GM18870 (cell line): ENCODE data around the gene STAMBPL1.

Experiments used
- ATAC-seq: cut with Tn5 transposase; IDR thresholded peaks from one replicate; pipeline ENCODE4 v1.9.1; 2021; ENCODE audit warnings: moderate library complexity; ENCODE audit not compliant: unreplicated experiment

STAMBPL1 gene

GRCh38 chr10:88946965-88947590, 67.0 kb downstream of the STAMBPL1 start:
- no peak for ATAC-seq

GRCh38 chr10:88949051-88949450, 69.0 kb downstream of the STAMBPL1 start:
- ATAC-seq, result no peak

GRCh38 chr10:88949912-88950837, 70.1 kb downstream of the STAMBPL1 start:
- no peak for ATAC-seq

DNA sequence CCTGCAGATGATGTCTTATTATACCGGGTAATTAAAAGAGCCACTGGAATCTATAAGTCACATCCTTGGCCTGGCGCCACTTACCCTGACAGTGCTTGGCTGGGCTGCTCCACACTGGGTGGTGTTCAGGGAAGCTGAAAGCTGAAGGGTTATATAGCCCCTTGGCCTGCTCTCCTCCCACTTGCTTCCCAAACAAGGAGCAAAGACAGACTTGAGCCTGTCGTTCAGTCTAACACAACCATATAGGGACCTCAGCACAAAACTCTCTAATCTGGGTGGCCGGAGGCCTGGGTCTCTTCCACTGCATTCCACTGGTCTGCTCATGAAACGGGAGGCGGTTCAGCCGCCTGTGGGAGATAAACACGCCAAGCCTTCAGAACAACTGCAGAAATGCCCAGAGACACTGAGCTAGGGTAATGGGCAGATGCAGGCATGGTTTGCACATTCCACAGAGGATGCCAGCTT, 72.6 kb downstream of the STAMBPL1 start, which contains the start of gene ACTA2:
Gene ACTA2 (minus strand): TSS at position 127 of the 465 bp plus-strand sequence. CDS start 3,843 bp downstream, outside the sequence.
- no peak for ATAC-seq

GRCh38 chr10:88953662-88954061, 73.6 kb downstream of the STAMBPL1 start:
- ATAC-seq, result no peak

DNA sequence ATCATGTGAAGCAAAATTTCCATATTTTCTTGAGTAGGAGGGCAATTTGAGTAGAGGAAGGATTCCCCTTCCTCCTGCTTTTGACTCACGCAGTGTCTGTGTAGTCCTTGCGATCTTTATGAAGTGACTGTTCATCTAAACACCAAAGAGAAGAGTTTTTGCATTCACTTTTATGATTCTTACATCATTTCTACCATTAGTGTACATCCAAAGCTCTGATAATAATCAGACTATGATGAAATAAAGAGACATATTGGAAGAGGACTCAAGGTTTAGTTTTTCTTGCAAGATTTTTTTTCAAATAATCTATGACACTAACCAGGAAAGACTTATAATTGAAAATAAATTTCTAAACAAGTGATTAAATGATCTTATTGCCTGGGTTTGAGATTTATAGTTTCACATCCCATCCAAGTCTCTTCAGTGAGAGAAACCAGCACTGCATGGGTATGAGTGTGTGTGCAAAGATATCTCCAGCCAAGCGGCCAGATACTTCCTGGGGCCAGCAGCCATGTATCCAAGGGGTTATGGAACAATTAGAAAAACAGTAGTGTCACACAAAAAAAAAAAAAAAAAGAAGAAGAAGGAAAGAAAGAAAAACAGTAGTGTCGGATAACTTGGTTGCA, 74.5 kb downstream of the STAMBPL1 start:
- ATAC-seq, result no peak

GRCh38 chr10:88957381-88957780, 77.3 kb downstream of the STAMBPL1 start:
- no peak for ATAC-seq

- no peak for ATAC-seq
Observed at GRCh38 chr10:88958721-88959120, 78.7 kb downstream of the STAMBPL1 start.

DNA sequence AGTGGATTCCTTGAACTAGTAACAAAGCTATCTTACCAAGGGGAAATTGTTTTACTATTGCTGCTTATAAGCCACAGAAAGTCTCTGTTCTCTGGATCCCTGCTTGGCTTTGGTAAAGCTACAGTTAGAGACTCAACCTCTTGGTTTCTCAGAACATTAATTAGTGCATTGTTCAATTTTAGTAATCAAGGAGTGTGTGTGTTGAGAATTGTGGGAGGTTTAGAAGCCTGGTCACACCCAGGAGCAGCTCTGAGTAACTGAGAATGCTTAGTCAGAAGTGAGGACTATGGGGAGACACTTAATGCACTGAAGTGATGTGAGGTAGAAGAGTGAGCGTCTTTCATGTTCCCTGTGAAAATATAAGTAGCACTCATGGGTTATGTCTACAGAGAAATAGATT, 80.8 kb downstream of the STAMBPL1 start:
- ATAC-seq, result no peak

DNA sequence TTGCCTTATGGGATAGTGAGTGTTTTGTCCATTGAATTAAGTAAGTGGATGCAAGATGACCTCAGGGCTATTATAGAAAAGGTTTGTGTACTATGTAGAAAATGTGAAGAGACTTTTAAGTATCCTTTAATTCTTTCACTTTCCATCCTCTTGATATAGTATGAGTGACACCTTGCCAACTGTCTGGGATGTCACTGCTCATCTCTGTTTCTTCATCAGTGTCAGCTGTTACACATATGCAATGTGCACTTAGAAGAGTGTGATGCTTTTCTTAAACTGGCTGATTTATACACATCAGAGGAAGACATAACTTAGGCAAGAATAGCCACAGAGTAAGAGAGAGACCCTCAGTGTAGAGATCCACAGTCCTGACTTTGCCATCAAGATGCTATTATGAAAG, 81.2 kb downstream of the STAMBPL1 start:
- ATAC-seq, result no peak

DNA sequence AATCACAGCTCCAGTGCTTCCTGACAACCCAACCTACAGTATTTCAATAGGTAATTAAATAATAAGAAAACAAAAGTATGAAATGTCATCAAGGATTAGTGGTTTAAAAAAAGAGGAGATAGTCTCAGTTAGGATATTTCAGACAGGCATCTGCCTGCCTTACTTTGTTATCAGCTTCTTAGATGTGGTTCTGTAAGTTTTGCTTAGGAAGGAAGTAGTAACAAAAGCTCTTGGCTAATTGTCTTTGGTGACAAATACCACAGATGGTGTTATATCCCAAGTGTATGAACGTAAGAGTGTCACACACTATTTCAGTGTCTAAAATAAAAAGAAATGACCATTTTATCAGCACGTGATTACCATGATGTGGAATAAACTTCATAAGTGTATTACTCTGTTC, 82.3 kb downstream of the STAMBPL1 start:
- ATAC-seq, result no peak

DNA sequence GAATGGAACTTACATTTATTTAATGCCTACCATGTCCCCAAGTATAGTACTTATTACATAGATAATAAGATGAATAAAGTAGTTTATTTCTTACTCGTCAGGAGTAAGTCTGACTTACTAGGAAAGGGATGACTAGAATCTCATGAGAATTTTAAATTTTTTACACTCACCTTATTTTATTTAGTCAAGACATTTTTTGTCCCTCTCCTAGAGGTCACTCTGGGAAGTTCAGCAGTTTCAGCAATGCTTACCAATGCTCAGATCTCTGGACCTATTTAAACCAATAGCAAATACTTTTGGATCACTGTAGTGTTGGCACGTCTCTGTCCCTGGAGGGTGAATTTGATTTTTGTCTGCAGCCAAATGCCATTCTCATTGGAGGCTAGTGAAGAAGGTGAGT, 83.3 kb downstream of the STAMBPL1 start:
- no peak for ATAC-seq

GRCh38 chr10:88964360-88964759, 84.3 kb downstream of the STAMBPL1 start:
- ATAC-seq, result no peak

- no peak for ATAC-seq
Observed at GRCh38 chr10:88964869-88965415, 84.9 kb downstream of the STAMBPL1 start.

DNA sequence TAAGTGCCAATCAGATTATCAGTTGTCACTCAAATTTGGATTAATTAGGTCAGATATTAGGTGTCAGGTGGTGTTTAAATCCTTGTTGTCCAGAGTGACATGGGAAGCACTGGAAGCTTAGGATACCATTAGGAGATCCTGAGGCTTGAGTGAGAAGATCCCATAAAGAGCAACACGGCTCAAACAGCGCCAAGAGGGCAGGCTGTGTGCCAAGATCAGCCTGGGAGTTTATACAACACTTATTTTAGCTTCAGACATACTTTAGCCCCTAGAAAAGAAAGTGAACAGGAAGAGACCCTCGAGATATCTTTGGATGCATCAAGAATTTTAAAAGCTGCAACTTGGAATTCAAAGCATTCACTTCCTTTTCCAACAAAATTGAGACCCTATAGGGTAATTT, 86.8 kb downstream of the STAMBPL1 start:
- no peak for ATAC-seq

GRCh38 chr10:88968391-88968790, 88.3 kb downstream of the STAMBPL1 start:
- no peak for ATAC-seq

GRCh38 chr10:88971221-88972061, 91.4 kb downstream of the STAMBPL1 start:
- no peak for ATAC-seq
